Activated CD8-positive, alpha-beta T cell treated with anti-CD3 and anti-CD28 coated beads for 36 hours (primary cell): ENCODE results near the gene PDXK. TPM values are rescaled to one million over a fixed set of nuclear protein-coding genes. Genes with fewer than 3 reads are reported as not detected.

Experiments
- ATAC-seq: fragments of 200-7000 bp; cut with Tn5 transposase; one replicate; pipeline ENCODE4 v1.10.0; 2021; ENCODE audit warnings: mild to moderate bottlenecking, moderate library complexity
- CTCF ChIA-PET: fragments of 350-600 bp; sonication (Branson Sonifier 250); formaldehyde crosslinking; loops from one replicate; lab custom pipeline; 2021; ENCODE audit warnings: antibody characterized with exemption; lab: Charles Lee
- POLR2A ChIA-PET: fragments of 350-600 bp; sonication (Branson Sonifier 250); formaldehyde crosslinking; loops from one replicate; lab custom pipeline; 2021; ENCODE audit warnings: antibody characterized with exemption; lab: Charles Lee
- DNase-seq: peaks from one replicate; pipeline ENCODE4 v3.0.0-alpha.2; 2020
- H3K27ac Mint-ChIP-seq: one replicate; pipeline ENCODE4 v1.8.0; 2021; ENCODE audit warnings: mild to moderate bottlenecking, mixed read lengths
- H3K27me3 Mint-ChIP-seq: one replicate; pipeline ENCODE4 v1.8.0; 2021; ENCODE audit warnings: mixed read lengths
- H3K36me3 Mint-ChIP-seq: one replicate; pipeline ENCODE4 v1.8.0; 2021; ENCODE audit warnings: low read depth, mixed read lengths
- H3K4me1 Mint-ChIP-seq: one replicate; pipeline ENCODE4 v1.8.0; 2021; ENCODE audit warnings: low read depth, mixed read lengths
- H3K4me3 Mint-ChIP-seq: one replicate; pipeline ENCODE4 v1.8.0; 2021; ENCODE audit warnings: mild to moderate bottlenecking, moderate library complexity, mixed read lengths
- H3K9me3 Mint-ChIP-seq: one replicate; pipeline ENCODE4 v1.8.0; 2021; ENCODE audit warnings: mixed read lengths
- CTCF ChIP-seq: fragments of 200-600 bp; IDR thresholded peaks from one replicate; pipeline ENCODE4 v1.8.0; 2022; ENCODE audit warnings: antibody characterized with exemption, mild to moderate bottlenecking
- intact Hi-C: fragments of 100-400 bp; cut with micrococcal nuclease; formaldehyde crosslinking; loops from one replicate; pipeline ENCODE4 v1.10.0; 2022
- total RNA-seq, 2 experiments: library from RNA; stranded (reverse); gene quantifications; one replicate each; pipeline ENCODE4 v1.2.3, GENCODE V29; 2021

Gene PDXK
- total RNA-seq, 2 experiments from 2014 or later = 118 to 122 TPM

GRCh38 chr21:43771199-43771675 is 52.3 kb downstream of the PDXK start:
- CTCF ChIA-PET = interaction anchor here (1.2 kb wide), 1 partner anchor 18 kb away, joined by 3 read pairs; no protein-coding TSS in a partner anchor
- Mint-ChIP-seq H3K27ac (no peak overlapping the region), H3K4me1 (peaks cover 16% of the 10 kb centered on the region), H3K36me3 (peaks cover 12% of the 10 kb centered on the region), H3K9me3 (peaks cover 2% of the 10 kb centered on the region), H3K27me3 (no peaks in the 10 kb centered on the region), H3K4me3 (no peak overlapping the region)
- ATAC-seq = no peak
- DNase-seq = no peak
- intact Hi-C loops = no loop called here
- POLR2A ChIA-PET = interaction anchor here (0.9 kb wide), 1 partner anchor 9 kb away, joined by 3 read pairs; no protein-coding TSS in a partner anchor
- no peak for TF ChIP-seq CTCF

DNA sequence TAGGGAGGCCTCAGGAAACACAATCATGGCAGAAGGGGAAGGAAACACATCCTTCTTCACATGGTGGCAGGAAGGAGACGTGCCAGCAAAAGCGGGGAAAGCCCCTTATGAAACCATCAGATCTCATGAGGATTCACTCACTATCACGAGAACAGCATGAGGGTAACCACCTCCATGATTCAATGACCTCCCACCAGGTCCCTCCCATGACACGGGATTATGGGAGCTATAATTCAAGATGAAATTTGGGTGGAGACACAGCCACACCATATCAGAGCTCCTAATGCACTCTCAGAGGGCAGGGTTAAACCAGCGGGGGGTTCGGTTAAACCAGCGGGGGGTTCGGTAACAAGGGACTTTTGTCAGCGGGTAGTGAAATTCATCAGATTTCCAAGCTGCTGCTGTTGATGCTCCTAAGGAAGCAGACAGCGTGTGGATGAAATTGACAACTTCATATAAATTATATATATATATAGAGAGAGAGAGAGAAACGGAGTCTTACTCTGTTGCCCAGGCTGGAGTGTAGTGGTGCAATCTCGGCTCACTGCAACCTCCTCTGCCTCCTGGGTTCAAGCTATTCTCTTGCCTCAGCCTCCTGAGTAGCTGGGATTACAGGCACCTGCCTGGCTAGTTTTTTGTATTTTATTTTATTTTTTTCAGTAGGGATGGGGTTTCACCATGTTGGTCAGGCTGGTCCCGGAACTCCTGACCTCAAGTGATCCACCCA is 52.9 kb downstream of the PDXK start:
- peaks cover 2% of the 10 kb centered on the region for H3K9me3 Mint-ChIP-seq
- no peaks in the 10 kb centered on the region for H3K27me3 Mint-ChIP-seq
- ATAC-seq (no peak), DNase-seq (no peak)
- no peak for TF ChIP-seq CTCF
- H3K36me3 Mint-ChIP-seq = peaks cover 12% of the 10 kb centered on the region
- ChIA-PET CTCF (interaction anchor here (0.6 to 1.2 kb wide), 2 partner anchors 17 to 240 kb away, joined by 3 read pairs; no protein-coding TSS in a partner anchor), POLR2A (interaction anchor here (0.6 to 0.9 kb wide), 2 partner anchors 8 to 195 kb away, joined by 3 read pairs; no protein-coding TSS in a partner anchor)
- H3K27ac Mint-ChIP-seq = no peak overlapping the region
- H3K4me1 Mint-ChIP-seq = peaks cover 16% of the 10 kb centered on the region
- no peak overlapping the region for H3K4me3 Mint-ChIP-seq
- intact Hi-C loops = no loop called here

DNA sequence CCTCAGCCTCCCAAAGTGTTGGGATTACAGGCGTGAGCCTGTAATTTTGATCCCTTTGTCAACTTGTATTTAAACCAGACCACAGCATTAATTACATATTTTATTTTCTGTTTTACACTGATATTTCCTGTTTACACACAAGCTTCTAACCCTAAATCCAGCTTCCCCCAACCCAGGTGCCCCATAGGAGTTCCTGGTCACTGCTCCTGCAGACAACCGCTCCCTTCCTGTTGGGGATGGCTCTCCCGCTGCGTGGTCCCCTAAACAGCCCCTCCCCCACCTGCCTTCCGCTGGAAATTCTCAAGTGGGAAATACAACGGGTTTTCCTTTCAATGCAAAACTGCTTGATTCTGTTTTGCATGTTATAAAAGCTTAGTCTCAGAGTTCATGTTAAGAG is 53.5 kb downstream of the PDXK start:
- POLR2A ChIA-PET = interaction anchor here (0.6 to 1.3 kb wide), 2 partner anchors 20 to 194 kb away, joined by 3 read pairs; no protein-coding TSS in a partner anchor
- intact Hi-C loops = no loop called here
- H3K9me3 Mint-ChIP-seq = peaks cover 2% of the 10 kb centered on the region
- TF ChIP-seq CTCF = no peak
- no peak overlapping the region for H3K4me3 Mint-ChIP-seq
- H3K4me1 Mint-ChIP-seq = peaks cover 16% of the 10 kb centered on the region
- DNase-seq (no peak), ATAC-seq (no peak)
- H3K36me3 Mint-ChIP-seq = peaks cover 12% of the 10 kb centered on the region
- H3K27me3 Mint-ChIP-seq = no peaks in the 10 kb centered on the region
- no peak overlapping the region for H3K27ac Mint-ChIP-seq
- CTCF ChIA-PET = interaction anchor here (0.6 to 1.2 kb wide), 2 partner anchors 16 to 239 kb away, joined by 3 read pairs; no protein-coding TSS in a partner anchor

DNA sequence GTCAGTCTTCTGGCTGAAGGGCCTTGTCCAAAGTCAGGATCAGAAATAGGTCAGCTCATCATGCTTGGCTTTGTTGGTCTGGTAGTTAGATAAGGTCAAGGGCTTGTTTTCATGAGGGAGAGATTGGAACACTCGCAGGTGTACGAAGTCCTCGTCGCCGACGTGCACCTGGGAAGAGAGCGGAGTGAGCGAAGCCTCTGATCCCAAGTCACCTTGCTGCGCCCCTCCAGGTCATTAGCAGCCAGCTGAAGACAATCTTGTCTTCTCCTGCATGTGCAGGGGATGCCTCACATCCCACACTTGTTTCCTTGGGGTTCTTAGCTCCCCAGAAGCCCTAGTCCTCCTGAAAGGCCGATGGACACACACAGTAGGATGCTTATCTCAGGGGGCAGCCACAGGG is 55.2 kb downstream of the PDXK start:
- H3K9me3 Mint-ChIP-seq = peaks cover 2% of the 10 kb centered on the region
- H3K4me1 Mint-ChIP-seq = peaks cover 25% of the 10 kb centered on the region
- ATAC-seq (no peak), DNase-seq (no peak)
- no peak for TF ChIP-seq CTCF
- ChIA-PET POLR2A (interaction anchor here (0.6 to 1.3 kb wide), 2 partner anchors 9 to 13 kb away, joined by 3 read pairs; no protein-coding TSS in a partner anchor), CTCF (interaction anchor here (1.2 to 1.7 kb wide), 3 partner anchors 8 to 16 kb away, joined by 3 to 5 read pairs (median 4); partner anchors contain the start of gene RRP1)
- H3K4me3 Mint-ChIP-seq = peak overlapping the region; percentile 90
- intact Hi-C loops = no loop called here
- peaks cover 12% of the 10 kb centered on the region for H3K36me3 Mint-ChIP-seq
- H3K27ac Mint-ChIP-seq = no peak overlapping the region
- no peaks in the 10 kb centered on the region for H3K27me3 Mint-ChIP-seq
